Measurements from ENCODE around the gene SH3RF3. TPM values are rescaled to one million over a fixed set of nuclear protein-coding genes. Genes with fewer than 3 reads are reported as not detected.

Gene SH3RF3
- total RNA-seq, 3 donors from 2014 or later (not counting 1 experiment from before 2014, with no cell fraction given) = 0.23 to 0.61 (median 0.34) TPM

GRCh38 chr2:109497911-109498870 lies 369.2 kb downstream of the SH3RF3 start:
- Histone ChIP-seq H3K36me3 (ENCODE audit: control insufficient read depth, insufficient read depth, low read length) (no peaks in the 10 kb centered on the region), H3K27me3 (ENCODE audit: control insufficient read depth, insufficient read depth, low read length) (no peaks in the 10 kb centered on the region), H3K27ac (ENCODE audit: low read length) (no peak overlapping the region), H3K9me3 (ENCODE audit: control insufficient read depth, insufficient read depth, low read length) (no peaks in the 10 kb centered on the region), H3K4me3 (ENCODE audit: low read length) (no peak overlapping the region), H3K4me1 (ENCODE audit: control insufficient read depth, insufficient read depth, low read length) (peaks cover 5% of the 10 kb centered on the region)
- Mint-ChIP-seq H3K4me1 (peaks cover 0 to 5% of the 10 kb centered on the region in 2 donors), H3K27ac (no peak overlapping the region), H3K36me3 (no peaks in the 10 kb centered on the region), H3K27me3 (ENCODE audit: low read depth in 2 of 2) (peaks cover 0 to 4% of the 10 kb centered on the region in 2 donors), H3K4me3 (no peak overlapping the region), H3K9me3 (no peaks in the 10 kb centered on the region)
- DNase-seq (no peak), ATAC-seq (no peak)
- intact Hi-C loops (cut with micrococcal nuclease) = no loop called here
- 72% methylated on average over 19 of the region's 19 CpGs for WGBS (ENCODE audit: insufficient coverage)
- TF ChIP-seq CTCF (IDR thresholded peaks at IDR 0.05) = no peak

GRCh38 chr2:109498906-109499305 lies 369.9 kb downstream of the SH3RF3 start:
- H3K4me1 Mint-ChIP-seq = peaks cover 0 to 5% of the 10 kb centered on the region in 2 donors
- H3K27ac Mint-ChIP-seq = no peak overlapping the region
- WGBS (ENCODE audit: insufficient coverage) = 84% methylated on average over 15 of the region's 15 CpGs
- no peaks in the 10 kb centered on the region for H3K9me3 Mint-ChIP-seq
- H3K27ac ChIP-seq (ENCODE audit: low read length) = no peak overlapping the region
- H3K36me3 Mint-ChIP-seq = no peaks in the 10 kb centered on the region
- no peak for TF ChIP-seq CTCF (IDR thresholded peaks at IDR 0.05)
- no peaks in the 10 kb centered on the region for H3K36me3 ChIP-seq (ENCODE audit: control insufficient read depth, insufficient read depth, low read length)
- H3K27me3 ChIP-seq (ENCODE audit: control insufficient read depth, insufficient read depth, low read length) = no peaks in the 10 kb centered on the region
- H3K4me3 Mint-ChIP-seq = no peak overlapping the region
- H3K27me3 Mint-ChIP-seq (ENCODE audit: low read depth in 2 of 2) = peaks cover 0 to 4% of the 10 kb centered on the region in 2 donors
- intact Hi-C loops (cut with micrococcal nuclease) = no loop called here
- no peak for DNase-seq
- no peak overlapping the region for H3K4me3 ChIP-seq (ENCODE audit: low read length)
- H3K9me3 ChIP-seq (ENCODE audit: control insufficient read depth, insufficient read depth, low read length) = no peaks in the 10 kb centered on the region
- no peak for ATAC-seq
- peaks cover 5% of the 10 kb centered on the region for H3K4me1 ChIP-seq (ENCODE audit: control insufficient read depth, insufficient read depth, low read length)

DNA sequence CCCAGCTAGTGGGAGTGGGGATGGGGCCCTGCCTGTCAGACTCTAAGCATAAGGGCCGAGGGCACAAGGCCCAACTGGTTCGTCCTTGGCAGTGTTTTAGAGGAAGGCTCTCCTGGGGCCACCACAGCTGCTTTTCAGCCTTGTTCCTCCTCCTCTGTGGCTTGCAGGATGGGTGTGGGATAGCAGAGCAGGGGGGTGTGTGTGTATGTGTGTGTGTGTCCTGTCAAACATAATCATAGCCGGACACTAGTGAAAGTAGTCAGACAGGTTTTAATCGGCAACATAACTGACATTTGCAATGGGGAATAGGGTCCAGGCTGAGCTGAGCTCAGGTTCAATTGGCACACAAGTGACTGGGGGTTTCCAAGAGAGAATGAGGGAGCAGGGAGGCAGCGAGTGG lies 370.6 kb downstream of the SH3RF3 start:
- intact Hi-C loops (cut with micrococcal nuclease) = no loop called here
- DNase-seq (no peak), ATAC-seq (no peak)
- Histone ChIP-seq H3K9me3 (ENCODE audit: control insufficient read depth, insufficient read depth, low read length) (no peaks in the 10 kb centered on the region), H3K4me1 (ENCODE audit: control insufficient read depth, insufficient read depth, low read length) (peaks cover 5% of the 10 kb centered on the region), H3K36me3 (ENCODE audit: control insufficient read depth, insufficient read depth, low read length) (no peaks in the 10 kb centered on the region), H3K27ac (ENCODE audit: low read length) (no peak overlapping the region), H3K27me3 (ENCODE audit: control insufficient read depth, insufficient read depth, low read length) (no peaks in the 10 kb centered on the region), H3K4me3 (ENCODE audit: low read length) (no peak overlapping the region)
- Mint-ChIP-seq H3K4me1 (peaks cover 0 to 5% of the 10 kb centered on the region in 2 donors), H3K9me3 (no peaks in the 10 kb centered on the region), H3K27me3 (ENCODE audit: low read depth in 2 of 2) (peaks cover 0 to 4% of the 10 kb centered on the region in 2 donors), H3K36me3 (no peaks in the 10 kb centered on the region), H3K27ac (no peak overlapping the region), H3K4me3 (no peak overlapping the region)
- no peak for TF ChIP-seq CTCF (IDR thresholded peaks at IDR 0.05)
- WGBS (ENCODE audit: insufficient coverage) = 42% methylated on average over 5 of the region's 5 CpGs
